HG02588 (cell line): ENCODE results near the gene ARSI.

Experiments
- ATAC-seq: cut with Tn5 transposase; IDR thresholded peaks from one replicate; pipeline ENCODE4 v1.9.1; 2021; ENCODE audit warnings: mild to moderate bottlenecking, moderate library complexity; ENCODE audit not compliant: unreplicated experiment

ARSI gene

GRCh38 chr5:150295172-150295634 is 7.5 kb downstream of the ARSI start:
- ATAC-seq: no peak

- ATAC-seq: no peak
Observed at GRCh38 chr5:150294551-150295071, 8.1 kb downstream of the ARSI start.

- no peak for ATAC-seq
Observed at GRCh38 chr5:150293091-150293941, 9.4 kb downstream of the ARSI start.

GRCh38 chr5:150291388-150292385 is 11.0 kb downstream of the ARSI start:
- no peak for ATAC-seq

- no peak for ATAC-seq
Observed at GRCh38 chr5:150289551-150290390, 12.9 kb downstream of the ARSI start, which contains the start of gene CAMK2A. Gene CAMK2A, minus strand, starts transcription at chr5:150289773. Its CDS starts 148 bp downstream, at chr5:150289625.

- no peak for ATAC-seq
Observed at GRCh38 chr5:150288791-150289190, 13.9 kb downstream of the ARSI start.

- no peak for ATAC-seq
Observed at GRCh38 chr5:150288361-150288760, 14.3 kb downstream of the ARSI start.

- ATAC-seq: no peak
Observed at GRCh38 chr5:150286820-150287219, 15.9 kb downstream of the ARSI start.

- ATAC-seq: no peak
Observed at GRCh38 chr5:150285114-150285513, 17.6 kb downstream of the ARSI start.

- no peak for ATAC-seq
Observed at GRCh38 chr5:150284311-150284710, 18.4 kb downstream of the ARSI start.

GRCh38 chr5:150283904-150284303 is 18.8 kb downstream of the ARSI start:
- ATAC-seq: no peak

GRCh38 chr5:150281987-150282386 is 20.7 kb downstream of the ARSI start:
- ATAC-seq: no peak

GRCh38 chr5:150279330-150280020 is 23.2 kb downstream of the ARSI start:
- no peak for ATAC-seq

GRCh38 chr5:150278916-150279315 is 23.8 kb downstream of the ARSI start:
- no peak for ATAC-seq

GRCh38 chr5:150278046-150278730 is 24.5 kb downstream of the ARSI start:
- no peak for ATAC-seq

- ATAC-seq: no peak
Observed at GRCh38 chr5:150277043-150277442, 25.7 kb downstream of the ARSI start.

GRCh38 chr5:150274811-150275210 is 27.9 kb downstream of the ARSI start:
- no peak for ATAC-seq

GRCh38 chr5:150272531-150272930 is 30.2 kb downstream of the ARSI start:
- no peak for ATAC-seq

GRCh38 chr5:150271923-150272322 is 30.8 kb downstream of the ARSI start:
- no peak for ATAC-seq
